Spleen (tissue), 7 donors: Measurements from ENCODE around the gene SDC3.

Experiments
- CTCF ChIP-seq, 11 experiments: fragments of 200-600 bp in 7 of 11; fragments of 450-650 bp in 4 of 11; sonication (generic) in 4 of 11; IDR thresholded peaks in 8 of 11; conservative IDR thresholded peaks in 3 of 11; 1 replicate in 7 of 11; 2 replicates in 4 of 11; pipeline versions ENCODE4 v1.4.0 to v1.8.0; 2016 to 2021; ENCODE audit warnings: antibody characterized with exemption in 11 of 11, inconsistent platforms in 4 of 11, mild to moderate bottlenecking in 1 of 11
- POLR2A ChIP-seq, 3 donors: fragments of 450-650 bp; IDR thresholded peaks; one replicate each; pipeline ENCODE4 v1.5.1; 2017; ENCODE audit warnings: antibody characterized with exemption in 3 of 3, mild to moderate bottlenecking in 1 of 3
- POLR2AphosphoS5 ChIP-seq, 3 donors: sonication (generic); formaldehyde crosslinking; IDR thresholded peaks; one replicate each; pipeline ENCODE4 v1.5.1; 2017; ENCODE audit warnings: antibody characterized with exemption in 3 of 3
- donor health status: DM: no; HTN: no; CAD: no; lungs with moderate emphysema.
- donor health status: DM: no; HTN: no; CAD: no.
- donor health status: DM: no; HTN: no; CAD: no.

- no peak for TF ChIP-seq CTCF (IDR thresholded peaks at IDR 0.05 in 8 of 11, conservative IDR thresholded peaks at IDR 0.05 in 3 of 11)
- no peak for TF ChIP-seq POLR2AphosphoS5 (IDR thresholded peaks at IDR 0.05)
- TF ChIP-seq POLR2A (IDR thresholded peaks at IDR 0.05) = no peak
These were observed 8.1 kb downstream of the SDC3 start for GRCh38 chr1:30900486-30900885.
